ENCODE results near the gene UNC13A. TPM values are rescaled to one million over a fixed set of nuclear protein-coding genes. Genes with fewer than 3 reads are reported as not detected.
A peak's percentile ranks its signal among the peaks of the same experiment; 100 is the strongest.

The UNC13A gene
- total RNA-seq, 4 donors from 2014 or later = 0.06 to 0.22 TPM; not detected in 2

DNA sequence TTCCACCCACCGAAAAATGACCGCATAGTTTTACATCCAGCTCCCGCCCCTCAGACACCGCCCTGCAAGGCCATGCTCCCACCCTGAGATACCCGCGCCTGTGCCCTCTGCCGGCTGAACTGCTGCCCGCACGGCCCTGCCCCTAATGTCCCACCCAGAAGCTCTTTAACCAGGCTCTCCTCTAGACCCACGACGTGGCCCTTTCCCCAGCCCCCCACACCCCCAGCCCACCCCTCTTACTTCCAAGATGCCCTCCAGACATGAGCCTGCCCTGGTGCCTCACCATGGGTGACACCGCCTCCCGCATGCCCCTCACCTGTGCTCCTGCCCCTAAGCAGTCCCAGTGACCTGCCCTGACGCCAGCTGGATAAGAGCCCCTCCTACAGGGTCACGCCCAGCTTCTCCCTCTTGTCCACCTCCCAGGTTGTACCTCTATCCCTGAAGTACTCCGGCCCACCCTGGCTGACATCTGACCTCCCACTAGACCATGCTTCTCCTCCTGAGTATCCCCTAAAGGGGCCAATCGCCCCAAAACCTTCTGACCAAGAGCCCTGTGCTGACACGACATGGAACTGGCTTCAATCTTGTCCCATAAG lies 81.5 kb downstream of the UNC13A start:
- intact Hi-C loops (cut with DNase I) = no loop called here
- no peaks in the 10 kb centered on the region for H3K9me3 ChIP-seq
- no peak for DNase-seq
- no peak for TF ChIP-seq POLR2A (IDR thresholded peaks at IDR 0.05)
- TF ChIP-seq, protein P1, sequence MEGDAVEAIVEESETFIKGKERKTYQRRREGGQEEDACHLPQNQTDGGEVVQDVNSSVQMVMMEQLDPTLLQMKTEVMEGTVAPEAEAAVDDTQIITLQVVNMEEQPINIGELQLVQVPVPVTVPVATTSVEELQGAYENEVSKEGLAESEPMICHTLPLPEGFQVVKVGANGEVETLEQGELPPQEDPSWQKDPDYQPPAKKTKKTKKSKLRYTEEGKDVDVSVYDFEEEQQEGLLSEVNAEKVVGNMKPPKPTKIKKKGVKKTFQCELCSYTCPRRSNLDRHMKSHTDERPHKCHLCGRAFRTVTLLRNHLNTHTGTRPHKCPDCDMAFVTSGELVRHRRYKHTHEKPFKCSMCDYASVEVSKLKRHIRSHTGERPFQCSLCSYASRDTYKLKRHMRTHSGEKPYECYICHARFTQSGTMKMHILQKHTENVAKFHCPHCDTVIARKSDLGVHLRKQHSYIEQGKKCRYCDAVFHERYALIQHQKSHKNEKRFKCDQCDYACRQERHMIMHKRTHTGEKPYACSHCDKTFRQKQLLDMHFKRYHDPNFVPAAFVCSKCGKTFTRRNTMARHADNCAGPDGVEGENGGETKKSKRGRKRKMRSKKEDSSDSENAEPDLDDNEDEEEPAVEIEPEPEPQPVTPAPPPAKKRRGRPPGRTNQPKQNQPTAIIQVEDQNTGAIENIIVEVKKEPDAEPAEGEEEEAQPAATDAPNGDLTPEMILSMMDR (IDR thresholded peaks at IDR 0.05) = no peak
- H3K27ac ChIP-seq = peak overlapping the region in 1 of 4 donors; percentile 70
- WGBS, 2 donors = 13 to 19% methylated on average over 16 to 18 of the region's 18 CpGs
- peaks cover 0 to 15% (median 11%) of the 10 kb centered on the region in 3 donors for H3K4me1 ChIP-seq
- peaks cover 0 to 60% (median 0%) of the 10 kb centered on the region in 4 donors for H3K27me3 ChIP-seq
- H3K36me3 ChIP-seq = no peaks in the 10 kb centered on the region
- peak overlapping the region; percentile 5 to 63 (median 30) for H3K4me3 ChIP-seq

DNA sequence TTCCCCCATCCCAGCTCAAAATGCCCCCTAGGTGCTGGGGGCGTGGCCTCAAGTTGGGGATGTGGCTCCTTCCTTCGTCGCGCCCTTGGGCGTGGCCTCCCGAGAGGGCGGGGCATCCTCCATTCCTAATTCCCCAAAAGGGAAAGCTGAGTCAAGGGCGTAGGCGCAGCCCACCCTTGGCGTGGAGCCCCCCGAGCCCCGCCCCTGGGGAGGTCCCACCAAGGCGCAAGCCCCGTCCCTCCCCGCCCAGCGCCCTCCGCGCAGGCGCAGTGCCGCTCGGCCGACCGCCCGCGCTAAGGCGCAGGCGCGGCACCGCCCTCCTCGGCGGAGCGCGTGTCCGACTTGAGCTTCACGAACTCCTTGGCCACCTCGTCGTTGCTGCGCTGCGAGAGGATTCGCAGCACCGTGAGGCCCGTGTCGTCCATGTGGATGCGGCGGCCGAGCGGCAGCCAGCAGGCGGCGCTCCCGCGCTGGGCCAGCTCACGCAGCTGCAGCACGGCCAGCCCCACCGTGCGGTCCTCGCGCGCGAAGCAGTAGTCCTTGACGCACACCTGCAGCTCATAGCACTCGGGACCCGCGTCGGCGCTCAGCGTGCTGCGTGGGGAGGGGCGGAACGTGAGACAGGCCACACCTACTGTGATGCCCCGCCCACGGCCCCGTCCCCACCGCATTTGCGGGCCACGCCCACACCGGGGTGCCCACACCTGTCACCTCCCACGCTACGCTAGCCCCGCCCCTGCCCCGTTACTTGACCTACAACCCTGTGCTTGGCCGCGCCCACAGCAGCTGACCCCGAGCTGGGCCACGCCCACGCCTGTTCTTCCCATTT lies 82.2 kb downstream of the UNC13A start:
- peak; percentile 31 for DNase-seq
- Histone ChIP-seq H3K4me1 (peaks cover 0 to 15% (median 11%) of the 10 kb centered on the region in 3 donors), H3K4me3 (peak overlapping the region; percentile 5 to 63 (median 30)), H3K27me3 (peaks cover 0 to 67% (median 0%) of the 10 kb centered on the region in 4 donors), H3K9me3 (no peaks in the 10 kb centered on the region), H3K36me3 (no peaks in the 10 kb centered on the region), H3K27ac (peak overlapping the region in 3 of 4 donors; percentile 50 to 70 (median 56))
- intact Hi-C loops (cut with DNase I) = no loop called here
- TF ChIP-seq, protein P1 (IDR thresholded peaks at IDR 0.05) = peak in 5 of 6 experiments; percentile 46 to 70 (median 50)
- TF ChIP-seq POLR2A (IDR thresholded peaks at IDR 0.05) = no peak
- WGBS, 2 donors = 6 to 9% methylated on average over 8 to 13 of the region's 85 CpGs

DNA sequence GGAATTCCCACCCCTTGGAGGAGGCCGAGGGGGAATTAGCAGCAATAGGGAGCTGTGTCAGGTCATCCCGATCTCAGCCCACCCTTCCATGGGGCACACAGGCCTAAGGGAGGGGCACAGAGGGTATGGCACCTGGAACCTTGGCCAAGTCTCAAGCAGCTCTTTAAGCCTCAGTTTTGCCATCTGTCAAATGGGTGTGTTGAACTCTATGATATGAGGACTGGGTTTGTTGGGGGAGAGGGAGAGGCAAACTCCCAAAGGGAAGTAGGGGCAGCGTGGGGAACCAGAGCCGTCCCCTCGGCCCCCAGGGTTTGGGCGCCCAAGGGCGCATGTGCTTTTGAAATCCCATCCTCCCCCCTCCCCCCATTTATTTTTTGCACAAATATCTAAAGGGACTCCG lies 83.0 kb downstream of the UNC13A start:
- intact Hi-C loops (cut with DNase I) = no loop called here
- Histone ChIP-seq H3K4me3 (no peak overlapping the region), H3K36me3 (no peaks in the 10 kb centered on the region), H3K27me3 (peaks cover 0 to 75% (median 0%) of the 10 kb centered on the region in 4 donors), H3K4me1 (peaks cover 0 to 15% (median 11%) of the 10 kb centered on the region in 3 donors), H3K27ac (peak overlapping the region in 1 of 4 donors; percentile 70), H3K9me3 (no peaks in the 10 kb centered on the region)
- no peak for DNase-seq
- TF ChIP-seq POLR2A (IDR thresholded peaks at IDR 0.05) = no peak
- TF ChIP-seq, protein P1 (IDR thresholded peaks at IDR 0.05) = no peak
- 90% methylated on average over 7 of the region's 8 CpGs; no CpG with 5 or more reads in 1 of the 2 donors for WGBS, 2 donors

DNA sequence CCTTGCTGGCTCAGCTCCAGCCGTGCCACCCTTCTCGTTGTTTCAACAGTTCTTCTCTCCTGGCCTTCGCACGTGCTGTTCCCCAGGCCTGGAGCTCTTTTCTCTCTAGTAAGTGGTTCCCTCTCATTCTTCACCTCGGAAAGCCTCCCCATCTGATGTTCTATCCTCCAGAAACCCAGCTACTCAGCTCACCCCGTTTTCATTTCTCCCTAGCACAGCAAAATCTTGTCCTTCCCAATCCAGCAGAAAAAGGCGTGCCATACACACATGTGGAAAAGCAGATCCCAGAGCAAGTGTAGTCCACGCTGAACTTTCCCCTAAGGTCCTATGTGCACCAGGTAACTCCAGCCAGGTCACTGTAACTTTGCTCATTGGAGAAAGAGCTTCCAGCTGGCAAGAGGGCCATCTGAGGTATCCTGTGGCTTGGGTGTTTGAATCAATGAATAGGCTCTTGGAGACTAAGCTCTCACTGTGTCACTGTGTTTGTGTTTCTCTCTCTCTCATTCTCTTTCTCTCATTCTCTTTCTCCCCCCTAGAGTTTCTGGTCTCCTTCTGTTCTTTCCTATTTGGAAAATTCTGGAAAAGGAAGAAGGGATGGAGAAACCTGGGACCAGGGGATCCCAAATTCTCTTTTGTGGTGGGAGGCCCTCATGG lies 83.7 kb downstream of the UNC13A start:
- no peaks in the 10 kb centered on the region for H3K36me3 ChIP-seq
- H3K27ac ChIP-seq = no peak overlapping the region
- 61 to 65% methylated on average over 8 of the region's 8 CpGs for WGBS, 2 donors
- peaks cover 0 to 77% (median 0%) of the 10 kb centered on the region in 4 donors for H3K27me3 ChIP-seq
- TF ChIP-seq POLR2A (IDR thresholded peaks at IDR 0.05) = no peak
- TF ChIP-seq, protein P1 (IDR thresholded peaks at IDR 0.05) = no peak
- H3K4me1 ChIP-seq = peaks cover 0 to 15% (median 11%) of the 10 kb centered on the region in 3 donors
- no peaks in the 10 kb centered on the region for H3K9me3 ChIP-seq
- DNase-seq = no peak
- intact Hi-C loops (cut with DNase I) = no loop called here
- no peak overlapping the region for H3K4me3 ChIP-seq
